Stimulated activated CD4-positive, alpha-beta T cell treated with anti-CD3 and anti-CD28 coated beads, Interleukin-4, amount 100 ng/mL, for 1 hour (primary cell): ENCODE data around the gene CEMP1.
"Not testable (repeated sequence)": the region's sequence is repeated elsewhere in the genome, so short reads cannot be mapped to it uniquely, and the experiment has no call there.

Experiments
- DNase-seq: peaks from one replicate; pipeline ENCODE4 v3.0.0-alpha.2; 2020

CEMP1 gene, protein sequence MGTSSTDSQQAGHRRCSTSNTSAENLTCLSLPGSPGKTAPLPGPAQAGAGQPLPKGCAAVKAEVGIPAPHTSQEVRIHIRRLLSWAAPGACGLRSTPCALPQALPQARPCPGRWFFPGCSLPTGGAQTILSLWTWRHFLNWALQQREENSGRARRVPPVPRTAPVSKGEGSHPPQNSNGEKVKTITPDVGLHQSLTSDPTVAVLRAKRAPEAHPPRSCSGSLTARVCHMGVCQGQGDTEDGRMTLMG

DNA sequence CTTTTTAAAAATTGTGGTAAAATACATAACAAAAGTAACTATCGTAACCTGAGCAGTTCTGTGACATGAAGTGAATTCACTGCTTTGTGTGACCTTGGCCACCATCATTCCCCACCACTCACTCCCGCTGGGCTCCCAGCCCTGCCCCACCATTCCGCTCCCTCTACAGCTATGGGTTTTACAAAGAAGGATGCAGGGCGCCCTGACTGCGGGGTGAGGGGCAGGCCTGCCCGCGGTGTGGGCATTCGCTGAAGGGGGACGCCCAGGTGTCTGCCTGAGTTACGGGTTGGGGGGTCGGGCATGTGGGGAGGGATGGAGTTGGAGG is at the start of gene CEMP1:
CEMP1 (minus strand) TSS at position 38 of the 325 bp plus-strand sequence. CDS start 335 bp downstream, outside the sequence.
- DNase-seq, result peak; percentile 33

DNA sequence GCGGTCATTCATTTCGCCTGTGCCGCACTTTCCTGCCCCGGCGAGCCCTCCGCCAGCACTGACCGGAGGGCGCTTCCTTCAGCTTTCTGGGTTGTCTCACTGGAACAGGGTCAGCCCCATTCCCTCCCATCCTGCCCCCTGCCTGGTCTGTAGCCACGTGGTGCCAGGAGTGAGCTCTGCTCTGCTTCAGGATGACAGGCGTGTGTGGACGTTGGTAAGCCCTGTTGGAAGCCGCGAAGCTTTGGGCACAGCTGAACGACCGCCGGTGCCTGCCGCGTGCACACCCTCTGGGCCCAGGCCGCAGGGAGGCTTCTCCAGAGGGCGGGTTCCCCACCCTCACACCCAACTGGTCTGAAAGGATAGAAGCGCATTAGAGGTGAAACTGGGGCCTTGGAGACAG is 49.6 kb upstream of the CEMP1 start:
- not testable (repeated sequence) for DNase-seq

DNA sequence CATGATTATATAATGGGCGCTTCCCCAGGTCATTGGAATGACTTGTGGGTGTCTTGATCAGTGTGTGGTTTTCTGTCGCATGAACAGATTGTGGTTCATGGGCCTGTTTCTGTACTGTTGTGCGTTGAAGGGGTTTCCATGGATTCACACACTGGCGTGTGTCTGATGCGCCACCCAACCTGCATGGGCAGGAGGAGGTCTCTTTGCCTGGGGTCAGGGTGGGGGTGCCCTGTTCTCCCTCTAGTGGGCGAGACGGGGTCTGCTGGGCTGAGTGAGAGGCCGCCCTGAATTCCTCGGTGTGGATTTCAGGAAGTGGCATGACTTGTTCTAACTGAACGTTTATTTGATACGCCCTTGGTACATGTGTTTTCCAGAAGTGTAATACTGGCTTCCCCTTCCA is 48.9 kb upstream of the CEMP1 start:
- not testable (repeated sequence) for DNase-seq

DNA sequence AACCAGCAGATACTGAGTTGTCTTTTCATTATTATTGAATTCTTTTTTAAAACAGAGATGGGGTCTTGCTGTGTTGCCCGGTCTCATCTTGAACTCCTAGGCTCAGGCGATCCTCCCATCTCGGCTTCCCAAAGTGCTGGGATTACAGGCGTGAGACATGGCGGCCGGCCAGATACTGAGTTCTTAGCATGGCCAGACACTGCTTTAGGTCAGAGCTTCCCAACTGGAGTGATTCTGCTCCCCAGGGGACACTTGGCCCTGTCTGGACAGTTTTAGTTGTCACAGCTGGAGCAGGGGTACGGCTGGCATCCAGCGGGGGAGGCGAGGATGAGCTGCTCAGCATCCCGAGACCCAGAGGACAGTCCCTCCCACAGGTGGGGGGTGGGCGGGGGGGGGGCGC is 47.7 kb upstream of the CEMP1 start:
- not testable (repeated sequence) for DNase-seq

DNA sequence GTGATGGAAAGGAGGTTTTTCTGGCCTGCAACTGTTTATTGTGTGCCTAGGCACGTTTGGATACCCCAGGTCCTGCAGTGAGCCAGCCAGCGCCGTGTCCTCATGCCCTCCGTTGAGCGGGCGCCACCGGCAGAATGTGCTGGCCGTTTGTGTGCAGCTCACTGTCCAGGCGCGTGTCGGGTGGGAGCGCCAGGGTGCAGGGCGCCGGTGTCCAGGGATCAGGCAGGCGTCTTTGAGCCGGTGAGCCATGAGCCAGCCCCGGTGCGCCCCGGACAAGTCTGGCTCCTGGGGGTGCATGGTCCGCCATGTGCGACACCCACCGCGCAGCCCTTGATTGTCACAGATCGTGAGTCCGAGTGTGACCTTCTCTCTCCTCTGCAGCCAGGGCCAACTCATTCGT is 45.8 kb upstream of the CEMP1 start:
- not testable (repeated sequence) for DNase-seq

DNA sequence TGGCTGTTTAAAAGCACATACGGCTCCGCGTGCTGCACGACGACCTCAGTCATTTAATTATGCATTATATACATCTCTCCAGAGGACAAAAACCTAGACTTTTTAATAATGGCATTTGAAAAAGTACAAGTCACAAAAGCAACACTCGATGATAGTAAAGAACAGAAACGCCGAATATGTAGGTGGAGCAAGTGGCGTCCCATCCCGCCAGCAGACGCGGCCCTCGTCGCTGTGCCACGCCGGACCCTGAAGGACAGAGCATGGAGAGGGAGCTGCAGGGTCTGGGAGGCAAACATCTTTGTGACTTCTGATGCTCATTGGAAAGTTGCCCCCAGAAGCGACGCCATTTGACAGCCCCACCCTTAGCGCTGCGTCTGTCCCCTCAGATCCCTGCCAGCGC is 44.6 kb upstream of the CEMP1 start:
- DNase-seq, result not testable (repeated sequence)

DNA sequence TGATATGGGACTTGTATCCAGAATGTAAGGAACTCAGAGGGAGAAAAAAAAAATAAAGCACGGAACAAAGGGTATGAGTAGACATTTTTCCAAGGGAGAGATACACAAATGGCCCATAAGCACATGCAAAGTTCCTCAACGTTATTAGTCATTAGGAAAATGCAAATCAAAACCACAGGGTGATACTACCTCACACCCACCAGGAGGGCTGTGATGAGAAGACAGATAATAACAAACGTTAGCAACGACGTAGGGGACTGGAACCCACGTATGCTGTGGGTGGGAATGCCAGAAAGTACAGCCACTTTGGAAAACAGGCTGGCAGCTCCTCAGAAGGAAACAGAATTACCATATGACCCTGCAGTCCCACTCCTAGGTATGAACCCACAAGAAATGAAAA is 41.5 kb upstream of the CEMP1 start:
- DNase-seq, result not testable (repeated sequence)

DNA sequence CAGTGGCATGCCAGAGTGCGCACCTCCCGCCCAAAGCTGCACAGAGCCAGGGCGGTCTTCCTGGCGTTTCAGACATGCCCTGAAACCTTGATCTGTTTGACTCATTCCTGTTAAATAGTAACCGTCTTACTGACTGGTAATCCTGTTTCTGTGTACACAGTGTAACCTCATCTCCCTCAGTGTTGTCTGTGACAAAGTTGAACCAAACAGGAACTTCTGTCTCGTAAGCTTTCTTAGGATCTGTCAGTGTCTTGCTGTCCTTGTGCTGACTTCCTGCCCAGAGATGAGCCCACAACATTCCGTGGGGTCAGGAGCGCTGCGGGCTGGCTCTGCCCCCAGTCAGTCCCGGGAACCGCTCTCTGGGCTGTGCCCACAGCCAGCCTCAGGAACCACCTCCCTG is 37.4 kb upstream of the CEMP1 start:
- DNase-seq, result not testable (repeated sequence)

DNA sequence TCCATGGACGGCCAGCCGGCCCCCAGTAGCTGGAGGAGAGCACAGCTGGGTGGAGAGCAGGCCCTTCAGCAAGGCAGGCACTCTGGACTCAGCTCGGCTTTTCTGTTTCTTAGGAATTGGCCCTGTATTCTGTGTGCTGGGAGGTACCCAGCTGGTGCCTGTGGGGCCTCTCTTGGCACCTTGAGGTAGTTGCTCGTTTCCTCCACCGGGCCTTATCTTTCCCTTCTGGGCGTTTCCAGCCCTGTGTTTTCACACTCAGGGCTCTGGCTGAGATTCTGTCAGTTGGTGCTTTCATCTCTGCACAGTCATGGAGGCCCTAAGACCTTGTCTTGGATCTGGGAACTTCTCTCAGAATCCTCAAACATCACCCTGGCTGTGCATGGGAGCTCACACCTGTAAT is 36.3 kb upstream of the CEMP1 start:
- DNase-seq, result not testable (repeated sequence)

DNA sequence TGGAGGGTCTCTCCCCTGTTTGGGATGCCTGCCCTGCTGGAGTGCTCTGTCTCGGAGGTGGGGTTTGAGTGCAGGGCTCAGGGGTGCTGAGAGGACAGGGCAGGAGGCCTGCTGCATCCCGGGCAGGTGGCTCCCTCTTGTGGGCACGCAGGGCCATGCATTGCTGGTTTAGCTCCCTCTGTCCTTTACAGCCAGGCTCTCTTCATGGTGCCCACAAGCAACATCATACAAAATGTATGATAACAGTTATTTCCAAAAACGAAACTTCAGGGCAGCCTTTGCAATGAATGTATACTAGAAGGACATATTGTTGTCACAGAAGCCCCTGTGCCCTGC is 29.6 kb upstream of the CEMP1 start:
- peak; percentile 71 for DNase-seq

DNA sequence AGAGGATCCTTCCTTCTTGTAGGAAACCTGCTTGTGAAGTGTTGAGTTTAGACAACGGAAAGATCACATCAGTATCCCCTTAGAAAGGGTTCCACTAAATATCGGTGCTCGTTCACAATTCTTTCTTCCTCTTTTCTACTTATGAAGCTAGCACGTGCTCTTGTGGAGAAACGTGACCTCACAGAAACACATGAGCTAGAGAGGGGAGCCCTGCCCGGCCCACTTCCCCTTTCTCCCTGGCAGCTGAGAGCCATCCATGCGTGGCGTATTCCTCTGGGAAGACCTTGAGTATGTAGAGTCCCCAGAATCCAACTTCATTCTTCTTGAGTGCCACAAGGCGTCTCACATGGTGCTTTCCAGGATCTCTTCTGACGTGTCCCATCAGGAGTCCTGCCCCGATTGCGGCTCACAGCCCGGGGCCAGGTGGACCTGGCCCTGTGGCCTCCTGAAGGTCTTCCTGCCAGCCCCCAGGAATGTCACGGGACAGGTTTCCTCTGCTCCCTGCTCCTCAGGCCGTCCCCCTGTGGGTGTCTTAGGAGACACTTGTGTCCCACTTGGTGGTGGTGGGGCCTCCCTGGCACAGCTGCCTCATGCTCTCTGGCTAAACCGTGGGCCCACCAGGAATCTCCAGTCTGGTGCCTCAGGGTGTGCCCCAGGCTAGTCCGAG is 29.1 kb upstream of the CEMP1 start:
- not testable (repeated sequence) for DNase-seq

DNA sequence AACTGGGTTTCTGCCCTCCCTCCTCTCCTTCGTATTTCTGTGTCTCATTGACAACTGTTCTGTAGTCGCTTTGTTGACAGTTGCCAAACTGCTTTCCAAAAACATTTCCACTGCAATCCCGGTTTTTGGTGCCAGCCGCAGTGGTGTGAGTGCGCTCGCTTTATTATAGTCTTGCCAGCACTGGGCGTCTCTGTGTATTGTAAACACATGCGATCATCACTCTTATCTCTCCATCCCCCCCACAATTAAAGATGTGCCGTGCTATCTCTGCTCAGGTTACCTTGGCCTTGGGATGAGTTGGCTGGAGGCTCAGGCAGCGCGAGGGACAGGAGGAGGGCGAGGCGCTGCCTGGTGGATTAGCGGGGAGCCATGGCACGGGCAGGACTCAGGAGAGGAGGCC is 25.9 kb upstream of the CEMP1 start:
- DNase-seq, result not testable (repeated sequence)

DNA sequence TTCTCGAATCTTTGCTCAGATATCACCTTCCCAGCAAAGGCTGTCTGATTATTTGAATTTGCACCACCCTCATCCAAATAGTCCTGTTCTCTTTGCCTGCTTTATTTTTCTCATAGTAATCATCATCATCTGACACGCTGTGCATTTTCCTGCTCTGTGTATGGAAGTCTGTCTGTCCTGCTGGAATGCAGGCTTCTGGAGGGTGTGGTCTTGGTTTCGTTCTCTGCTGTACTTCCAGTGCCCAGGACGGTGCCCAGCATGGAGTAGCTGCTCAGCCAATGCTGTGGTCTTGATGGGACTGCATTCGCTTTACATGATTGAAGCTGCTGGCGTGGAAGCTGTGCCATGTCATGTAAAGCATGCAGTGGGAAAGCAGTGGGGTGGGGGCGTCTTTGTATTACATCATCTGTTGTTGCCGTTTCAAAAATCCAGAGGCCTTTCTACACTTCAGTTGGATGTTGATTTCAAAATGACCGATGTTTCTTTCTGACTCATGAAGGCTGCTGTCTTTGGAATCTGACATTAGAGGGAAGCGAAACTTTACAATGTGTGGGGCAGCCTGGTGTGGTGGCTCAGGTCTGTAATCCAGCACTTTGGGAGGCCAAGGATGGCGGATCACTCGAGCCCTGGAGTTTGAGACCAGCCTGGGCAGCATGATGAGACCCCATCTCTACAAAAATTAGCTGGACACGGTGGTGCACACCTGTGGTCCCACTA is 23.7 kb upstream of the CEMP1 start:
- DNase-seq, result not testable (repeated sequence)

DNA sequence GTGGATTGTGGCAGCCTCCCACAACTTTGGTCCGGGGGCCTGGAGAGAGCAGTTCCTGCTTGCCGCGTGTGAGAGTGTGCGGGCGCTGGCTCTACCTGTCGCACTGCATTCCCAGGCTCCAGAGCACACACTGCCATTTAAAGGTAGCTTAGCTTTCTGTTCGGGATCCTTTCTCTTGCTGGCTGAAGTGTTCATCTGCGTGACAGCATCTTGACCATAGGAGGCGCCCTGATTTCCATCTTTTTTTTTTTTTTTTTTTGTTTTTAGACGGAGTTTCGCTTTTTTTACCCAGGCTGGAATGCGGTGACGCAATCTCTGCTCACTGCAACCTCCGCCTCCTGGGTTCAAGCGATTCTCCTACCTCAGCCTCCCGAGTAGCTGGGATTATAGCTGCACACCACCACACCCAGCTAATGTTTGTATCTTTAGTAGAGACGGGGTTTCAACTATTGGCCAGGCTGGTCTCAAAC is 20.2 kb upstream of the CEMP1 start:
- DNase-seq, result not testable (repeated sequence)

DNA sequence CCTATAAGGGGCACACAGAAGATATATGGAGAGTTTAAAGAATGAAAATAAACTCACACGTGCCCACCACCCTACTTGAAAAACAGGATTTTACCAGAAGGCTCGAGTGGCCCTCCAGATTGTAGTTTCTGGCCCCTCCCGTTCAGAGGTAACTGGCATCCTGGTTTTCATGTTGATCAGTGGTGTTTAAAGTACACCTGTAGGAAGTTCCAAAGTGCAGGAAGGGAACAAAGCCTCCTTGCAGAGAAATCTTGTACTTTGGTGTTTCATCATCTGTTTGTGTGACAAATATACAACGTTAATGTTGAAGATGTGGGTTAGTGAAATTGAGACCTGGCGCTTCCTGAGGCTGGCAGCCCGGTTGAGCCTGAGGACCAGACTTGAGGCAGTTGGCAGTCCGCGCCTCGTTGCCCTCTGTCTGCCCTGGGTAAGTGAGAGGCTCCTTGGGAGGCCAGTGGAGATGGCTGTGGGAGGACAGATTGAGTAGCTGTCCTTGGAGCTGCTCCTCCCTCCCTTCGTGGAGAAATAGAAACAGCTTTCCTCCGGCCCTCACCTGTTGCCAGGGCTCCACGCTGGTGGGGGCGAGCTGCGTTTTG is 19.2 kb upstream of the CEMP1 start:
- not testable (repeated sequence) for DNase-seq

DNA sequence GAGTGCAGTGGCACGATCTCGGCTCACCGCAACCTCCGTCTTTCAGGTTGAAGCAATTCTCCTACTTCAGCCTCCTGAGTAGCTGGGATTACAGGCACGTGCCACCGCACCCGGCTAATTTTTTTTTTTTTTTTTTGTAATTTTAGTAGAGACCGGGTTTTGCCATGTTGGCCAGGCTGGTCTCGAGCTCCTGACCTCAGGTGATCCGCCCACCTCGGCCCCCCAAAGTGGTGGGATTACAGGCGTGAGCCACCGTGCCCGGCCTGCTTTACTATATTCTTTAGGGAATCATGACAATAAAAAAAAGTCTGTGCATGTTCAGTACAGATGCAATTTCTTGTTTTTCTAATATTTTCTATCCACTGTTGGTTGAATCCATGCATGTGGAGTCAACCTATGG is 12.6 kb upstream of the CEMP1 start:
- DNase-seq, result not testable (repeated sequence)

DNA sequence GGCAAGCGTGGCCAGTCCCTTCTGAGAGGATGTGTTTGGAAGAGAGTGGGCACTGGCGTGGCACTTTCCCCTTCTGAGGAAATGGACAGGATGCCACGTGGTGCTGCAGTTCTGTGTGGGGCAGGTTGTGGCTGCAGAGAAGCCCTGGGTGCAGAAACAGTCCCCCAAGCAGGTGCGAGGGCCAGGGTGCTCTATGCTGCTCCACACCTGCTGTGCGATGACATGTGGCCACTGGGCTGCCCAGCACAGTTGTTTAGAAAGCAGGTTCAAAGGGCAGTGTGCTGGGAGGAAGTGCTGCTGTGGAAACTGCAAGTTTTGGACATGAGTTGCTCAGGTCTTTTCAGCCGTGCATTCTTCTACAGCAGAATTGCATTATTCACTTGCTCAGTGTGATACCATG is 10.2 kb upstream of the CEMP1 start:
- DNase-seq, result not testable (repeated sequence)

DNA sequence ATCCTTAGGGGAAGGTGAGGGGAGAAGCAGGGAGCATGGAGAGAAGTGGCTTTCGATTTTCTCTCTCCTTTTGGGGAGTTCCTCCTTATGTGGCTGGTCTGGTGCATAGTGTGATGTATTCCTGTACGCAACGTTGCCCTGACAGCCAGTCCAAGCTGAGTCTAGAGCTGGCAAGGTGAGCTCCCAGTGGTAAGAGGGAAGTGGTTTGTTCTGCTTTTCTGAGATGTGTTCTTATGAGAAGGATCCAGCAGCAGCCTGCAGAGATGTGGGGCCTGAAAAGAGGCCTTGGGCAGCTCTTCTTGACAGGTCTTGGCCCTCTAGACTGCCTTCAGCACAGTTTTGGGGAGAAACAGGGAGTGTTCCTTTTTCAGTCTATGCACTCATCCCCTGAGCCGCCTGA is 9.7 kb upstream of the CEMP1 start:
- not testable (repeated sequence) for DNase-seq

DNA sequence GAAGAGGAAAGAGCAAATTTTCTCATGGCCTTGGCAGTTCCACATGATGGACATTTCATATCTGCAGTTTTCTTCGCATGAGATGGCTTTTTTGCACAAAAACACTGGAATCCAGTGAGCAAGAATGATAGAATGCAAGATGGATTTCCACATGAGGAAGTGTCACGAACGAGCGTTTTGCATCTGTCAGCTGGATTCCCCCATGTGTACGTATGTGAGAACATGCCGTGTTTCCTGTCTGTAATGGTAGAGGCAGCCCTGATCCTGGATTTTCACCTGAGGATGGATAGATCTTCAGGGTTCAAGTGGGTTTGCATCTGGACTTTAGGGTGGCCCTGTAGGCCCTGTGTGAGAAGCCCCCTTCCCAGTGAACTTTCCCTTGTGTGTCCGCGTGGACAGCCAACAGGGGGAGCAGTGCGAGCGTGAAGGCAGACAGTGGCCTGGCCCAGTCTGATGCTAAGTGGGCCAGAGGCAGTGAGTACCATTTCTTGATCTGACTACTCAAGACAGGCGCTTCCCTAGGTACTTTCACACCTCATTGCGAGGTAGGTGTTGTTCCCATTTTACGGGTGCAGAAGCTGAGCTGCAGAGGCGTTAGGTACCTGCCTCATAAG is 8.7 kb upstream of the CEMP1 start:
- peak; percentile 38 for DNase-seq

DNA sequence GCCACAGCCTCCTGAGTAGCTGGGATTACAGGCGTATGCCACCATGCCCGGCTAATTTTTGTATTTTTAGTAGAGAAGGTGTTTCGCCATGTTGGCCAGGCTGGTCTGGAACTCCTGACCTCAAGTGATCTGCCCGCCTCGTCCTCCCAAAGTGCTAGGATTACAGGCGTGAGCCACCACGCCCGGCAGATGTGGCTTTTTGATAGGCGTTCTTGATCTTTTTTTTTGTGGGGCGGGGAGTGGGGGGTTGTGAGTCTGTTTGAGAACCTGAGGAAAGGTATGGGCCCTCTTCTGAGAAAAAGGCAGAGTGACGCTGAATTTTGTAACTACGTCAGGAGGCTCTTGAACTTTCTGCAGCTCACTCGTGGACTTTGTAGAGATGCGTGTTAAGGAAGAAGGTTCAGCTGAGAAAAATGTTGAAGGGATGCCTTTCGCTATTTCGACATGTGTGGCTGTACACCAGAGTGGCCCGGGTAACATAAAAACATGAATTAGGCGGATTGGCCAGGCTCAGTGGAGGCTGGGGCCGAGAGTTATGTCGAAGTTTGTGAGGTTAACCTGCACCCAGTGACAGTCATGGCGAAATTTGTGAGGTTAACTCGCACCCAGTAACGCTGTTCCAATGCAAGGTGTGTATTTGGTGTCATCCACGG is 8.1 kb upstream of the CEMP1 start:
- DNase-seq, result not testable (repeated sequence)

DNA sequence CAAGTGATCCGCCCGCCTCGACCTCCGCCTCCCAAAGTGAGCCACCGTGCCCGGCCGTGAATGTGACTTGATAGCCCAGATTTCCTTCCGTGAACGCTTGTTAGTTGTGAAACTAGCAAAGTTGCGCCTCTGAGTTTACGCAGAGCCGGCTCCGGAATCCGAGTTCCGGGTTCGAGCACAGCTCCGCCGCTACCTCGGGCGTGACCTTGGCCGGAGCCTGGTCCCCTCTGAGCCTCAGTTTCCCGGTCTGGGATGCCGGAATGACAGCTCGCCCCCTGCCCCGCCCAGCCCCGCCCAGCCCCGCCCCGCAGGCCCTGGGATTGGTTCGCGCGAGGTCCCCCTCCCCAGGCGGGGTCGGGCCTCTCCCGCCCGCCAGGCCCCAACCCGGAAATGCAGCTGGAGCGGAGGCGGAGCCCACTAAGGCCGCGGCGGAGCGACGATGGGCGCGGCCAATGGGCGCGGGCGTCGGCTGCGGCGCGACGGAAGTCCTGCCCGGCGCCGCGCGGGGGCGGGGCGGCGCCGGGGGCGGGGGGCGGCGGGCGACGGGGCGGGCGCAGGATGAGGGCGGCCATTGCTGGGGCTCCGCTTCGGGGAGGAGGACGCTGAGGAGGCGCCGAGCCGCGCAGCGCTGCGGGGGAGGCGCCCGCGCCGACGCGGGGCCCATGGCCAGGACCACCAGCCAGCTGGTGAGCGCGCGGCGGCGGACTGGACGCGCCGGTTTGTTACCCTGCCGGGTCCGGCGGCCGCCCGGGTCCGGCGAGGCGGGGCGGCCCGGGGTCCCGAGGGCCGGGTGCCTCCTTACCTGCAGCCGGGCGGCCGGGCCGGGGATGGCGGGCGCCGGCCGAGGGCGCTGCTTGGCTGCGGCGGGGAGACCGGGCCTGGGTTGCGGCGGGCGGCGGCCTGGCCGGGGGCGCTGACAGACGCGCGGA is 6.5 kb upstream of the CEMP1 start, which contains the start of gene PDPK1:
PDPK1 (plus strand) TSS at position 571 of the 929 bp plus-strand sequence; CDS start at position 663, 92 bp downstream.
- peak; percentile 92 for DNase-seq
